ENCODE data around the gene LZTFL1.

The LZTFL1 gene

GRCh38 chr3:45873036-45873435, 31.1 kb upstream of the LZTFL1 start:
- H3K4me3 ChIP-seq (ENCODE audit: low read length), result no peak overlapping the region
- TF ChIP-seq, protein P1, sequence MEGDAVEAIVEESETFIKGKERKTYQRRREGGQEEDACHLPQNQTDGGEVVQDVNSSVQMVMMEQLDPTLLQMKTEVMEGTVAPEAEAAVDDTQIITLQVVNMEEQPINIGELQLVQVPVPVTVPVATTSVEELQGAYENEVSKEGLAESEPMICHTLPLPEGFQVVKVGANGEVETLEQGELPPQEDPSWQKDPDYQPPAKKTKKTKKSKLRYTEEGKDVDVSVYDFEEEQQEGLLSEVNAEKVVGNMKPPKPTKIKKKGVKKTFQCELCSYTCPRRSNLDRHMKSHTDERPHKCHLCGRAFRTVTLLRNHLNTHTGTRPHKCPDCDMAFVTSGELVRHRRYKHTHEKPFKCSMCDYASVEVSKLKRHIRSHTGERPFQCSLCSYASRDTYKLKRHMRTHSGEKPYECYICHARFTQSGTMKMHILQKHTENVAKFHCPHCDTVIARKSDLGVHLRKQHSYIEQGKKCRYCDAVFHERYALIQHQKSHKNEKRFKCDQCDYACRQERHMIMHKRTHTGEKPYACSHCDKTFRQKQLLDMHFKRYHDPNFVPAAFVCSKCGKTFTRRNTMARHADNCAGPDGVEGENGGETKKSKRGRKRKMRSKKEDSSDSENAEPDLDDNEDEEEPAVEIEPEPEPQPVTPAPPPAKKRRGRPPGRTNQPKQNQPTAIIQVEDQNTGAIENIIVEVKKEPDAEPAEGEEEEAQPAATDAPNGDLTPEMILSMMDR (conservative IDR thresholded peaks at IDR 0.05; ENCODE audit: low read length), result no peak
- no peak for DNase-seq (ENCODE audit: low read depth)

DNA sequence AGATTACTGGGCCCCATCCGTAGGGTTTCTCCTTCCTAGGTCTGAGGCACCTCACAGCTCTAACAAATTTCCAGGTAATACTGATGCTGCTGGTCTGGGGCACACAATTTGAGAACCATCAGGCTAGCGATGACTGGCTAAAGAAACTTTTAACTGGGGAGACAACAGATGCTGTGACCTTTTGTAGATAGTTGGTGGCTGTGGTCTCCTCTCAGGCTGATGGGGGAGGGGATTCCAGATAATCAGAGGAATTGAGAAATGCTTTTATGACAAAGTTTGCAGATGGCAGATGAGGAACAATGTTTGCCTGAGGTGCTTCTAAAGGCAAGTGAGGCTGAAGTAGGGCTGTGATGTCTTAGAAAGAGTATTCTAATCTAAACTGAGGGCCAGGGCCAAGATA, 30.6 kb upstream of the LZTFL1 start:
- no peak overlapping the region for H3K4me3 ChIP-seq (ENCODE audit: low read length)
- TF ChIP-seq, protein P1 (conservative IDR thresholded peaks at IDR 0.05; ENCODE audit: low read length), result no peak
- no peak for DNase-seq (ENCODE audit: low read depth)

DNA sequence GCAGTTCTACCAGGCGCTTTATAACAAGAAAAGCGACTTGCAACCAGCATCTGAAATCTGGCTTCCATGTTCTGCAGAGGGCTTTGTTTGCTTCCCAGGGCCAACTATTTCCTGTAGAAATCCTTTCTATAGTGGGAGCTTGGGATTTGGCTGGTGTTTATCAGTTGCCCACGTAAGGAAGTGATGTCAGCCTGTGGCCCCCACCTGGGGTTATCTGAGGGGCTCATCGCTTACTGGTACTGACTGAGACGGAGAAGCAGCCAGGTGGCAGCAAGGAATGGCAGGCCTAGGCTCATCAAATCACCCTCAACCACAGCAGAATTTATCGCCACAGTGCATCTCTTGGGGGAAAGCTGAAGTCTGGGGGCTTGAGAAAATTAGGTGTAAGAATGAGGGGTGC, 29.9 kb upstream of the LZTFL1 start:
- no peak overlapping the region for H3K4me3 ChIP-seq (ENCODE audit: low read length)
- DNase-seq (ENCODE audit: low read depth), result no peak
- TF ChIP-seq, protein P1 (conservative IDR thresholded peaks at IDR 0.05; ENCODE audit: low read length), result no peak

- TF ChIP-seq, protein P1 (conservative IDR thresholded peaks at IDR 0.05; ENCODE audit: low read length), result no peak
- no peak overlapping the region for H3K4me3 ChIP-seq (ENCODE audit: low read length)
- no peak for DNase-seq (ENCODE audit: low read depth)
These were observed 28.2 kb upstream of the LZTFL1 start for GRCh38 chr3:45870099-45870498.

DNA sequence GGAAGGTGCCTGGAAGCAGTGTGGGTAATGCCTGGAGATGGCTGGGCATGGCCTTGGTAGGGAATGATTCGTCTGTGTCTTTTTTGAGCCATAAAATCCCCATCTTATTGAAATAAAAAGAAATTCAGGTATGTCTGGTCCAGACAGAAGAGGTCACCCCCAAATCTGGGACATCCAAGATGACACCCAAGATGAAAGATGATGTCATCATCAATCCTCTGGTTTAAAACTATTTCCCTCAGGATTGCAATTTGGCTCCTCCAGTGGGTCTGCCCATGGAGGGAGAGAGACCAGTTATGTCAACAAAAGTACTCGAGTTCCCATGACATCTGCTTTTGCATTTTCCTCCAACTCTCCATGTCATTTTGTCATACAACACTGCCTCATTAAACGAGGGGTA, 27.7 kb upstream of the LZTFL1 start:
- H3K4me3 ChIP-seq (ENCODE audit: low read length), result no peak overlapping the region
- TF ChIP-seq, protein P1 (conservative IDR thresholded peaks at IDR 0.05; ENCODE audit: low read length), result no peak

GRCh38 chr3:45868650-45869049, 26.7 kb upstream of the LZTFL1 start:
- DNase-seq (ENCODE audit: low read depth), result no peak
- TF ChIP-seq, protein P1 (conservative IDR thresholded peaks at IDR 0.05; ENCODE audit: low read length), result no peak
- no peak overlapping the region for H3K4me3 ChIP-seq (ENCODE audit: low read length)

More for the DNA sequence above, 27.7 kb upstream of the LZTFL1 start:
- DNase-seq (ENCODE audit: low read depth), result no peak

DNA sequence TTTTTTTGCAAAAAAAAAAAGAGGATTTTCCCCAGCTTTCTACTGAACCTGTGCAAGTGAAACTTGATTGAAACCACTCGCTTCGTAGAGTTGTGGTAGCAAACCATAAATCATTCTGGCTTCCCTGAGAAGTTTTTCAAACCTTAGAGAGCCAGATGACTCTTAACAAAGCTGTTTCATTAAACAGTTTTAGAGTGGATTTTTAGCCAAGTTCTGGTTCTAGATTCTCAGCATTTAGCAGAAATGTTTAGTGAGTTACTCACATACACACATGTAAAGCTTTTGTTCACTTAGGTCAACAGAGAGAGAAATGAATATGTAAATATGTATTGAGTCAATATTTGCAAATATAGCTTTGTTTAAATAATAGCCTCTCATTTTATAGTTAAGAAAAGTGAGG, 26.3 kb upstream of the LZTFL1 start:
- TF ChIP-seq, protein P1 (conservative IDR thresholded peaks at IDR 0.05; ENCODE audit: low read length), result no peak
- DNase-seq (ENCODE audit: low read depth), result no peak

More for the DNA sequence above, 26.3 kb upstream of the LZTFL1 start:
- H3K4me3 ChIP-seq (ENCODE audit: low read length), result no peak overlapping the region
